ENCODE measurements around the gene FAR2. TPM values are rescaled to one million over a fixed set of nuclear protein-coding genes. Genes with fewer than 3 reads are reported as not detected.
"Not testable (repeated sequence)": the region's sequence is repeated elsewhere in the genome, so short reads cannot be mapped to it uniquely, and the experiment has no call there.

The FAR2 gene
- total RNA-seq, 1 donor from 2014 or later, result 9.0 TPM

DNA sequence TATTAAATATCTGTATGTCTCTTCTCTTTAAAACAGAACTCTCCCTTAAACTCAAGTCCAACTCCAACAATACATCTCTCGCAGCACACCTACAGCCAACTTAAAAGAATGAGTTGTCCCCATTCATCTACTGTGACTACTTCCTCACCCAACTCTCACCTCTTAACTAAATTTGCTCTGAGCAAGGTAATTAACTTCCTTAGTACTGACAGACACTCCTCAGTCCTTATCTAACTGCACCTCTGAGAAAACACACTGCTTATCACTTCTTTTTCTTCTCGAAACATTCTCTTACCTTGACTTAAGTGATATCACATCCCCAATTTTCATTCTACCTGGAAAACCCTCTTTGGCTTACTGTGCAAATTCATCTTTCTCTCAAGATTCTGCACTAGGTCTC, 224.9 kb downstream of the FAR2 start:
- Histone ChIP-seq H3K27me3 (ENCODE audit: control insufficient read depth, insufficient read depth, low read length) (no peaks in the 10 kb centered on the region), H3K4me3 (ENCODE audit: low read depth, low read length) (no peak overlapping the region), H3K36me3 (ENCODE audit: control insufficient read depth, insufficient read depth, low read length) (no peaks in the 10 kb centered on the region)
- TF ChIP-seq, protein P1, sequence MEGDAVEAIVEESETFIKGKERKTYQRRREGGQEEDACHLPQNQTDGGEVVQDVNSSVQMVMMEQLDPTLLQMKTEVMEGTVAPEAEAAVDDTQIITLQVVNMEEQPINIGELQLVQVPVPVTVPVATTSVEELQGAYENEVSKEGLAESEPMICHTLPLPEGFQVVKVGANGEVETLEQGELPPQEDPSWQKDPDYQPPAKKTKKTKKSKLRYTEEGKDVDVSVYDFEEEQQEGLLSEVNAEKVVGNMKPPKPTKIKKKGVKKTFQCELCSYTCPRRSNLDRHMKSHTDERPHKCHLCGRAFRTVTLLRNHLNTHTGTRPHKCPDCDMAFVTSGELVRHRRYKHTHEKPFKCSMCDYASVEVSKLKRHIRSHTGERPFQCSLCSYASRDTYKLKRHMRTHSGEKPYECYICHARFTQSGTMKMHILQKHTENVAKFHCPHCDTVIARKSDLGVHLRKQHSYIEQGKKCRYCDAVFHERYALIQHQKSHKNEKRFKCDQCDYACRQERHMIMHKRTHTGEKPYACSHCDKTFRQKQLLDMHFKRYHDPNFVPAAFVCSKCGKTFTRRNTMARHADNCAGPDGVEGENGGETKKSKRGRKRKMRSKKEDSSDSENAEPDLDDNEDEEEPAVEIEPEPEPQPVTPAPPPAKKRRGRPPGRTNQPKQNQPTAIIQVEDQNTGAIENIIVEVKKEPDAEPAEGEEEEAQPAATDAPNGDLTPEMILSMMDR (IDR thresholded peaks at IDR 0.05; ENCODE audit: insufficient read depth, low read length, poor library complexity, severe bottlenecking), result no peak
- no peak for DNase-seq (ENCODE audit: low read depth)

DNA sequence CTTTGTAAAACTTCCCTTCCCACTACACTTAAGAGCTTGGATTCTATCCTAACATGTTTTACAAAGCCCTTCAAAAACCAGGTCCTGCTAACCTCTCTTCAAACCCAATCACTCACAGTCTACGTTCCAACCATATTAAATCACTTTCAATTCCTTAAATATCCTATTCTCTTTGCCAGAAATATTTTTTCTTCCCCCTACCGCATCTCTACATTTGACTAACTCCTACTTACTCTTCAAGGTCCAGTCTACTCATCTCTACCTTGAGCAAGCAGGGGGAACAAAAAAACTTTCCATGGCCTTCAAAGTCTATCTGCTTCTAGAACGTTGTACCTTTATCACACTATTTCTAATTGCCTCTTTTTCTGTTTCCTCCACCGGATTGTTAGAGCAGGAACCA, 225.8 kb downstream of the FAR2 start:
- TF ChIP-seq, protein P1 (IDR thresholded peaks at IDR 0.05; ENCODE audit: insufficient read depth, low read length, poor library complexity, severe bottlenecking), result no peak
- no peak for DNase-seq (ENCODE audit: low read depth)
- Histone ChIP-seq H3K4me3 (ENCODE audit: low read depth, low read length) (no peak overlapping the region), H3K36me3 (ENCODE audit: control insufficient read depth, insufficient read depth, low read length) (no peaks in the 10 kb centered on the region), H3K27me3 (ENCODE audit: control insufficient read depth, insufficient read depth, low read length) (no peaks in the 10 kb centered on the region)

DNA sequence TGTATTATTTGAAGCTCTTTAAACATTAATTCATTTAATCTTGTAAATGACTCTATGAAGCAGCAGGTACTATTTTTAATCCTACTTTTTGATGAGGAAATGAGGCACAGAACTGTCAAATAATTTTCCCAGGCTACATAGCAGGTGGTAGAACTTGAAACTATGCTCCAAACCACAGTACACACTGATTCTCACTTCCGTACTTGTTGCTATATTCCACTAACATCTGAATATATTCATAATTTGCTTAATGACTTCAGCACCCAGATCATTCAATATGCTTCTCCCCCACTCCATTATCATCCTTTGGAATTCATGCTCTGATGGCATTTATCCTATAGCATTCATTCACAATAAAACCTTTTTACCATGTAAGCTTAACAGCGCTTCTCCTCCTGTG, 227.0 kb downstream of the FAR2 start:
- no peaks in the 10 kb centered on the region for H3K27me3 ChIP-seq (ENCODE audit: control insufficient read depth, insufficient read depth, low read length)
- no peak for DNase-seq (ENCODE audit: low read depth)
- TF ChIP-seq, protein P1 (IDR thresholded peaks at IDR 0.05; ENCODE audit: insufficient read depth, low read length, poor library complexity, severe bottlenecking), result no peak
- no peak overlapping the region for H3K4me3 ChIP-seq (ENCODE audit: low read depth, low read length)
- H3K36me3 ChIP-seq (ENCODE audit: control insufficient read depth, insufficient read depth, low read length), result no peaks in the 10 kb centered on the region

DNA sequence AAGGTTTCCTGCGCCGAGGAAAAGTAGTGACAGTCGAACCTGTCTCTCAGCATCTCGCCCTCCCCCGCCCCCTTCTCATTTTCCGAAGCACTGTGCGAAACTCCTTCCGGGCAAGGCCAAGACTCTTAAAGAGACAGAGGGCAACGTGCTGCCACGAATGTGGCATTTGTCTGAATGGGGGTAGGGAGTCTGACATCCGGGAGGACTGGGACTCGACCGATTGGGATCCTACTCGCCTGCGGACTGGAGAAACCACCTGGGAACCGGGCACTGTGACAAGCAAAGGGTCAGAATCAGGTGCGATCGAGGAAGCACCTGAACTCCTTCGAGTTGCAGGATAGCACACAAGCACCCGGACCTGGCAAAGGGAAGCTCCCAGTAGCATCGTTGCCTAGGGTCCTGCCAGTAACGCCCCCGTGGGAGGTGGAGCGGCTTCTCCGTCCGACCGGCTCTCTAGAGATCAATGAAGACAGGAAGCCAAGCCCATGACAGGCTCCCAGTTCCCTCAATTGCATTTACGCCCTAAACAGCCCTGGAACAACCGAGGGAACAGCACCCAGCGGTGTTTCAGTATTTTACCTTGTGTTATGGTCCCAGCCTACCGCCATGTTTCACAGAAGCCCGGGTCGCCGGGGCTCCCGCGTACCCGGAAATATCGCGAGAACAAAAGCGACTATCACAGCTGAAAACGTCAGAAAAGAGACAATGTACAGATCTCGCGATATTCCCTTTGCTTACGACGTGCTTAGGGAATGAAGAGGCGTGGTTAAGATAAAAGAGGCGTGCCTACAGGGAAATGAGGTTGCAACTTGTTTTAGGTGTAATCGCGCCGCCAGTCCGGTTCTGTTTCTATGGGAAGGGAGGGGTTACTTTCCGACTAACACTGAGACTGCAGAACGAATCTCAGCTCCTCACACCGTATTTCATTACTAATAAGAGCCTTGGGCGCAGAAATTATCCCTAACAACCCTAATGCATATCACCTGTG, 231.8 kb downstream of the FAR2 start, which contains the start of gene ERGIC2:
Gene ERGIC2, minus strand, starts transcription at position 637 of the 988 bp plus-strand sequence. CDS start 9,539 bp downstream, outside the sequence.
- H3K4me3 ChIP-seq (ENCODE audit: low read depth, low read length), result peak within 1 kb of the TSS; percentile 61
- peak; percentile 98 for DNase-seq (ENCODE audit: low read depth)
- no peaks in the 10 kb centered on the region for H3K27me3 ChIP-seq (ENCODE audit: control insufficient read depth, insufficient read depth, low read length)
- TF ChIP-seq, protein P1 (IDR thresholded peaks at IDR 0.05; ENCODE audit: insufficient read depth, low read length, poor library complexity, severe bottlenecking), result no peak
- H3K36me3 ChIP-seq (ENCODE audit: control insufficient read depth, insufficient read depth, low read length), result no peaks in the 10 kb centered on the region

DNA sequence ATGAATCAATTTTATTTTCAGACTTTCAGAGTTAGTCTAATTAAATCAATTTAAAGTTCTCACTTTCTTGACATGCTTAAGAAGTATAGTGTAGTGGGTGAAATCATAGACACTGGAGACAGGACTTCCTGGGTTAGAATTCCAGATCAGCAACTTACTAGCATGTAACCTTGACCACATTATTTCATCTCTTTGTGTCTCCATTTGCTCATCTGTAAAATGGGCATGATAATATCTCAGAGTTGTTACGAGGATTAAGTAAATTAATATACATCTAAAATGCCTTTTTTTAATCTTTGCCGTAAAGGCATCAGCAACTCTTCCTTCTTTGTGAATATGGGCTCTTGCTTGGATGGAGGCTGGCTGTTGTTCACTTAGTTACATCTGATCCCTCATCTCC, 233.2 kb downstream of the FAR2 start:
- DNase-seq (ENCODE audit: low read depth), result no peak
- no peaks in the 10 kb centered on the region for H3K27me3 ChIP-seq (ENCODE audit: control insufficient read depth, insufficient read depth, low read length)
- TF ChIP-seq, protein P1 (IDR thresholded peaks at IDR 0.05; ENCODE audit: insufficient read depth, low read length, poor library complexity, severe bottlenecking), result no peak
- no peak overlapping the region for H3K4me3 ChIP-seq (ENCODE audit: low read depth, low read length)
- no peaks in the 10 kb centered on the region for H3K36me3 ChIP-seq (ENCODE audit: control insufficient read depth, insufficient read depth, low read length)

DNA sequence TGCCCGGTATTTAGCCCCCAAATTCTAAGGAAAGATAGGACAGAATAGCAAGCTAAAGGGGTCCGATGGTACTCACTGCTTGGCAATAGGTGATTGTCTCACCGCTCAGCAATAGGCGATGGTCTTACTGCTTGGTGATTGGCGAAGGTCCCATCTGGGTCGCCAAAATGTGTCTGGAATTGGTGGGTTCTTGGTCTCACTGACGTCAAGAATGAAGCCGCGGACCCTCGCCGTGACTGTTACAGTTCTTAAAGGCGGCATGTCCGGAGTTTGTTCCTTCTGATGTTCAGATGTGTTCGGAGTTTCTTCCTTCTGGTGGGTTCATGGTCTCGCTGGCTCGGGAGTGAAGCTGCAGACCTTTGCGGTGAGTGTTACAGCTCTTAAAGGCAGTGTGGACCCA, 236.1 kb downstream of the FAR2 start:
- H3K36me3 ChIP-seq (ENCODE audit: control insufficient read depth, insufficient read depth, low read length); H3K27me3 ChIP-seq (ENCODE audit: control insufficient read depth, insufficient read depth, low read length); H3K4me3 ChIP-seq (ENCODE audit: low read depth, low read length); DNase-seq (ENCODE audit: low read depth): not testable (repeated sequence)

Other genes with a start within 250 kb of the FAR2 start
- 49.6 and 53.7 TPM in 2 replicates for gene ERGIC2, start 231.9 kb downstream of the FAR2 start, total RNA-seq

Data from kidney epithelial cell (primary cell).